IMR-90 (cell line): Measurements from ENCODE around the gene LMBR1L.

ENCODE experiments used
- BHLHE40 ChIP-seq: fragments of 150-350 bp; IDR thresholded peaks from 2 replicates; pipeline ENCODE4 v1.6.1; 2016; ENCODE audit warnings: mild to moderate bottlenecking, low read depth, low read length
- CEBPB ChIP-seq: IDR thresholded peaks from 2 replicates; pipeline ENCODE4 v1.6.1; 2012; ENCODE audit warnings: low read depth, low read length, improper control_type of control experiment
- CTCF ChIP-seq: conservative IDR thresholded peaks from 2 replicates; pipeline ENCODE4 v1.5.1; 2012; ENCODE audit warnings: mild to moderate bottlenecking, low read depth, low read length, improper control_type of control experiment
- ELK1 ChIP-seq: fragments of 150-350 bp; IDR thresholded peaks from 2 replicates; pipeline ENCODE4 v1.6.1; 2016; ENCODE audit warnings: low read depth, mild to moderate bottlenecking, low read length, moderate library complexity, borderline replicate concordance
- MAFK ChIP-seq: IDR thresholded peaks from 2 replicates; pipeline ENCODE4 v1.6.1; 2012; ENCODE audit warnings: low read depth, low read length, improper control_type of control experiment
- MAZ ChIP-seq: IDR thresholded peaks from 2 replicates; pipeline ENCODE4 v1.6.1; 2012; ENCODE audit warnings: low read depth, mild to moderate bottlenecking, low read length, improper control_type of control experiment, moderate library complexity, borderline replicate concordance
- MXI1 ChIP-seq: IDR thresholded peaks from 2 replicates; pipeline ENCODE4 v1.6.1; 2012; ENCODE audit warnings: low read depth, mild to moderate bottlenecking, low read length, moderate library complexity, borderline replicate concordance
- NFE2L2 ChIP-seq: fragments of 150-350 bp; IDR thresholded peaks from 2 replicates; pipeline ENCODE4 v1.6.1; 2016; ENCODE audit warnings: low read depth, mild to moderate bottlenecking, low read length
- POLR2A ChIP-seq: IDR thresholded peaks from 2 replicates; pipeline ENCODE4 v1.6.1; 2012; ENCODE audit warnings: mild to moderate bottlenecking, low read depth, low read length
- RAD21 ChIP-seq: IDR thresholded peaks from 2 replicates; pipeline ENCODE4 v1.6.1; 2012; ENCODE audit warnings: low read length, improper control_type of control experiment
- RCOR1 ChIP-seq: IDR thresholded peaks from 2 replicates; pipeline ENCODE4 v1.6.1; 2012; ENCODE audit warnings: mild to moderate bottlenecking, low read length, improper control_type of control experiment; ENCODE audit not compliant: insufficient replicate concordance
- RFX5 ChIP-seq: IDR thresholded peaks from 2 replicates; pipeline ENCODE4 v1.8.0; 2012; ENCODE audit warnings: low read depth, mild to moderate bottlenecking, low read length, moderate library complexity
- SMC3 ChIP-seq: fragments of 150-350 bp; IDR thresholded peaks from 2 replicates; pipeline ENCODE4 v1.6.1; 2016; ENCODE audit warnings: low read depth, mild to moderate bottlenecking, antibody characterized with exemption, low read length, moderate library complexity
- USF2 ChIP-seq: fragments of 150-350 bp; IDR thresholded peaks from 2 replicates; pipeline ENCODE4 v1.6.1; 2017; ENCODE audit warnings: mild to moderate bottlenecking, antibody characterized with exemption, low read length, low read depth

GRCh38 chr12:49059045-49059298, 51.7 kb downstream of the LMBR1L start:
- TF ChIP-seq USF2 (no peak), CTCF (no peak), RCOR1 (no peak), POLR2A (no peak), RAD21 (no peak), MAFK (no peak), BHLHE40 (no peak), MXI1 (no peak), ELK1 (no peak), SMC3 (no peak), NFE2L2 (no peak), CEBPB (no peak), RFX5 (no peak), MAZ (no peak)
